Epithelial cell of esophagus (primary cell): Measurements from ENCODE around the gene ITCH.

ENCODE experiments used
- DNase-seq: peaks from one replicate; pipeline ENCODE4 v3.0.0; 2010; ENCODE audit warnings: low read depth
- H3K4me3 ChIP-seq: 2 replicates; pipeline ENCODE4 v1.5.1; 2011; ENCODE audit warnings: mild to moderate bottlenecking, low read length, control low read depth
- CTCF ChIP-seq: IDR thresholded peaks from 2 replicates; pipeline ENCODE4 v1.5.1; 2011; ENCODE audit warnings: low read depth, mild to moderate bottlenecking, low read length, control low read depth, inconsistent platforms; ENCODE audit not compliant: insufficient read depth; ENCODE audit errors: missing control alignments

Gene ITCH

GRCh38 chr20:34363062-34363464 is at the start of gene ITCH:
TSS of gene ITCH (plus strand) at chr20:34363273. CDS start at chr20:34393812, 30,539 bp downstream.
- no peak for TF ChIP-seq CTCF

GRCh38 chr20:34315236-34315635 is 47.8 kb upstream of the ITCH start:
- peak; percentile 64 for DNase-seq
- TF ChIP-seq CTCF: no peak

More at GRCh38 chr20:34363062-34363464, at the start of gene ITCH:
- peak within 1 kb of the TSS; percentile 73 for H3K4me3 ChIP-seq
- DNase-seq: peak; percentile 97

GRCh38 chr20:34316196-34316814 is 46.8 kb upstream of the ITCH start:
- peak; percentile 83 for DNase-seq
- no peak overlapping the region for H3K4me3 ChIP-seq
- TF ChIP-seq CTCF: no peak

More at GRCh38 chr20:34315236-34315635, 47.8 kb upstream of the ITCH start:
- H3K4me3 ChIP-seq: no peak overlapping the region

GRCh38 chr20:34318609-34319443 is 44.2 kb upstream of the ITCH start:
- no peak overlapping the region for H3K4me3 ChIP-seq
- TF ChIP-seq CTCF: no peak

GRCh38 chr20:34320861-34321260 is 42.2 kb upstream of the ITCH start:
- no peak for TF ChIP-seq CTCF
- no peak overlapping the region for H3K4me3 ChIP-seq
- DNase-seq: no peak

More at GRCh38 chr20:34318609-34319443, 44.2 kb upstream of the ITCH start:
- no peak for DNase-seq

- TF ChIP-seq CTCF: no peak
- H3K4me3 ChIP-seq: no peak overlapping the region
- DNase-seq: no peak
Observed at GRCh38 chr20:34322267-34323105, 40.6 kb upstream of the ITCH start.
